Activated naive CD4-positive, alpha-beta T cell treated with Interleukin-2 at 50 U/mL for 16 hours (primary cell): ENCODE results near the gene SYT8.
"Not testable (repeated sequence)": the region's sequence is repeated elsewhere in the genome, so short reads cannot be mapped to it uniquely, and the experiment has no call there.

ENCODE experiments used
- DNase-seq: peaks from one replicate; pipeline ENCODE4 v3.0.0-alpha.2; 2020

SYT8 gene

GRCh38 chr11:1875851-1876301 is 41.1 kb downstream of the SYT8 start:
- DNase-seq: not testable (repeated sequence)

GRCh38 chr11:1876361-1877063 is 41.7 kb downstream of the SYT8 start:
- no peak for DNase-seq

- DNase-seq: no peak
These were observed 42.7 kb downstream of the SYT8 start for GRCh38 chr11:1877211-1878136.

GRCh38 chr11:1878137-1879031 is 43.6 kb downstream of the SYT8 start:
- no peak for DNase-seq

- DNase-seq: no peak
These were observed 44.7 kb downstream of the SYT8 start for GRCh38 chr11:1879342-1879940.

- DNase-seq: no peak
These were observed 45.3 kb downstream of the SYT8 start for GRCh38 chr11:1879941-1880720.

- no peak for DNase-seq
These were observed 46.1 kb downstream of the SYT8 start for GRCh38 chr11:1880746-1881441.

- DNase-seq: no peak
These were observed 46.9 kb downstream of the SYT8 start for GRCh38 chr11:1881442-1882264.

GRCh38 chr11:1882265-1883238 is 47.8 kb downstream of the SYT8 start:
- DNase-seq: peak; percentile 79

- no peak for DNase-seq
These were observed 48.8 kb downstream of the SYT8 start for GRCh38 chr11:1883346-1884302.

GRCh38 chr11:1884303-1884700 is 49.5 kb downstream of the SYT8 start:
- DNase-seq: no peak

GRCh38 chr11:1886551-1886950 is 51.8 kb downstream of the SYT8 start:
- DNase-seq: not testable (repeated sequence)
